GM23338 (cell line): ENCODE measurements around the gene PIGK. TPM values are rescaled to one million over a fixed set of nuclear protein-coding genes. Genes with fewer than 3 reads are reported as not detected.

Source experiments
- ATAC-seq: fragments of 200-7000 bp; cut with Tn5 transposase; 3 replicates; pipeline ENCODE4 v1.9.1; 2020
- DNase-seq: peaks from one replicate; pipeline ENCODE4 v3.0.0-alpha.2; 2015; ENCODE audit warnings: low spot score
- H2AFZ ChIP-seq: fragments of 200-600 bp; sonication (generic); 2 replicates; pipeline ENCODE4 v1.8.0; 2016; ENCODE audit warnings: antibody characterized with exemption, mild to moderate bottlenecking, moderate library complexity
- H3F3A ChIP-seq: fragments of 200-600 bp; sonication (generic); replicated peaks from 2 replicates; pipeline ENCODE4 v1.8.0; 2017; ENCODE audit warnings: antibody characterized with exemption, mixed run types, low read depth
- H3K27ac ChIP-seq: fragments of 200-600 bp; sonication (generic); 2 replicates; pipeline ENCODE4 v1.6.1; 2016; ENCODE audit warnings: low read depth
- H3K27me3 ChIP-seq: fragments of 200-600 bp; sonication (generic); 2 replicates; pipeline ENCODE4 v1.8.0; 2016; ENCODE audit warnings: mild to moderate bottlenecking, mixed run types, moderate library complexity; ENCODE audit not compliant: insufficient read depth
- H3K36me3 ChIP-seq: fragments of 200-600 bp; sonication (generic); 2 replicates; pipeline ENCODE4 v1.8.0; 2016; ENCODE audit warnings: mild to moderate bottlenecking; ENCODE audit not compliant: insufficient read depth
- H3K4me1 ChIP-seq: fragments of 200-600 bp; sonication (generic); 2 replicates; pipeline ENCODE4 v1.8.0; 2016; ENCODE audit warnings: mild to moderate bottlenecking, moderate library complexity; ENCODE audit not compliant: insufficient read depth
- H3K4me2 ChIP-seq: fragments of 200-600 bp; sonication (generic); 2 replicates; pipeline ENCODE4 v1.7.1; 2017; ENCODE audit warnings: mixed run types
- H3K4me3 ChIP-seq: fragments of 200-600 bp; sonication (generic); 2 replicates; pipeline ENCODE4 v1.6.1; 2016; ENCODE audit warnings: mixed run types
- H3K79me2 ChIP-seq: fragments of 200-600 bp; sonication (generic); replicated peaks from 2 replicates; pipeline ENCODE4 v1.8.0; 2017; ENCODE audit warnings: mild to moderate bottlenecking; ENCODE audit not compliant: insufficient read depth
- H3K9me2 ChIP-seq: fragments of 200-600 bp; sonication (generic); 2 replicates; pipeline ENCODE4 v1.8.0; 2017; ENCODE audit not compliant: insufficient read depth
- H4K20me1 ChIP-seq: fragments of 200-600 bp; sonication (generic); replicated peaks from 2 replicates; pipeline ENCODE4 v1.8.0; 2017; ENCODE audit warnings: mild to moderate bottlenecking; ENCODE audit not compliant: insufficient read depth
- H3K27ac Mint-ChIP-seq: 2 replicates; pipeline ENCODE4 v1.8.0; 2020; ENCODE audit warnings: inconsistent platforms, mild to moderate bottlenecking, moderate library complexity, mixed read lengths
- H3K27me3 Mint-ChIP-seq: 3 replicates; pipeline ENCODE4 v1.8.0; 2022; ENCODE audit warnings: low read depth, mild to moderate bottlenecking, moderate library complexity, mixed read lengths, inconsistent platforms; ENCODE audit not compliant: insufficient read depth, poor library complexity
- H3K36me3 Mint-ChIP-seq: 3 replicates; pipeline ENCODE4 v1.8.0; 2021; ENCODE audit warnings: low read depth, mild to moderate bottlenecking, inconsistent platforms, moderate library complexity, mixed read lengths
- H3K4me1 Mint-ChIP-seq: 3 replicates; pipeline ENCODE4 v1.8.0; 2020; ENCODE audit warnings: mild to moderate bottlenecking, inconsistent platforms, mixed read lengths
- H3K4me3 Mint-ChIP-seq: 3 replicates; pipeline ENCODE4 v1.8.0; 2021; ENCODE audit warnings: moderate library complexity, mild to moderate bottlenecking, inconsistent platforms, mixed read lengths
- H3K9me3 Mint-ChIP-seq: 3 replicates; pipeline ENCODE4 v1.8.0; 2020; ENCODE audit warnings: moderate library complexity, mild to moderate bottlenecking, inconsistent platforms, mixed read lengths
- EZH2 ChIP-seq: fragments of 200-600 bp; sonication (generic); IDR thresholded peaks from one replicate; pipeline ENCODE4 v1.8.0; 2017; ENCODE audit warnings: antibody characterized with exemption, mild to moderate bottlenecking, low read depth; ENCODE audit not compliant: unreplicated experiment
- EZH2phosphoT487 ChIP-seq: fragments of 200-600 bp; sonication (generic); IDR thresholded peaks from one replicate; pipeline ENCODE4 v1.8.1; 2018; ENCODE audit warnings: antibody characterized with exemption; ENCODE audit not compliant: unreplicated experiment
- NANOG ChIP-seq: IDR thresholded peaks from 2 replicates; pipeline ENCODE4 v1.6.1; 2016; ENCODE audit warnings: antibody characterized with exemption, borderline replicate concordance
- ZNF462 ChIP-seq: fragments of 250-450 bp; sonication (Bioruptor Pico); IDR thresholded peaks from 2 replicates; pipeline ENCODE4 v1.5.0; 2020; ENCODE audit warnings: mild to moderate bottlenecking, moderate library complexity
- polyA plus RNA-seq: library from polyadenylated mRNA; unstranded; fragments of >200 nt; fragmentation: Nextera tagmentation; extraction: Ambion mirVana; gene quantifications from 2 replicates; pipeline ENCODE4 v1.2.1, GENCODE V29; 2016
- total RNA-seq: library from RNA; depleted of rRNA; stranded (reverse); fragments of >200 nt; shearing (Covaris generic); gene quantifications from 2 replicates; pipeline ENCODE4 v1.2.3, GENCODE V29; 2014
- TF ChIP-seq, protein P1 (sequence below), 2 experiments: fragments of 200-600 bp in 1 of 2; sonication (generic) in 1 of 2; conservative IDR thresholded peaks; 2 replicates each; pipeline versions ENCODE4 v1.5.1 to v1.6.1; 2016 to 2017; ENCODE audit warnings: antibody characterized with exemption in 2 of 2, low read depth in 2 of 2, mild to moderate bottlenecking in 2 of 2, moderate library complexity in 1 of 2

PIGK gene
- total and polyA plus RNA-seq, 2 experiments from 2014 or later = 16.4 to 26.4 TPM

GRCh38 chr1:77120950-77121349 lies 98.3 kb downstream of the PIGK start (continued):
- TF ChIP-seq ZNF462 (no peak), EZH2 (no peak)
- TF ChIP-seq, protein P1, sequence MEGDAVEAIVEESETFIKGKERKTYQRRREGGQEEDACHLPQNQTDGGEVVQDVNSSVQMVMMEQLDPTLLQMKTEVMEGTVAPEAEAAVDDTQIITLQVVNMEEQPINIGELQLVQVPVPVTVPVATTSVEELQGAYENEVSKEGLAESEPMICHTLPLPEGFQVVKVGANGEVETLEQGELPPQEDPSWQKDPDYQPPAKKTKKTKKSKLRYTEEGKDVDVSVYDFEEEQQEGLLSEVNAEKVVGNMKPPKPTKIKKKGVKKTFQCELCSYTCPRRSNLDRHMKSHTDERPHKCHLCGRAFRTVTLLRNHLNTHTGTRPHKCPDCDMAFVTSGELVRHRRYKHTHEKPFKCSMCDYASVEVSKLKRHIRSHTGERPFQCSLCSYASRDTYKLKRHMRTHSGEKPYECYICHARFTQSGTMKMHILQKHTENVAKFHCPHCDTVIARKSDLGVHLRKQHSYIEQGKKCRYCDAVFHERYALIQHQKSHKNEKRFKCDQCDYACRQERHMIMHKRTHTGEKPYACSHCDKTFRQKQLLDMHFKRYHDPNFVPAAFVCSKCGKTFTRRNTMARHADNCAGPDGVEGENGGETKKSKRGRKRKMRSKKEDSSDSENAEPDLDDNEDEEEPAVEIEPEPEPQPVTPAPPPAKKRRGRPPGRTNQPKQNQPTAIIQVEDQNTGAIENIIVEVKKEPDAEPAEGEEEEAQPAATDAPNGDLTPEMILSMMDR (conservative IDR thresholded peaks at IDR 0.05; ENCODE audit: low read depth in 2 of 2) = no peak

DNA sequence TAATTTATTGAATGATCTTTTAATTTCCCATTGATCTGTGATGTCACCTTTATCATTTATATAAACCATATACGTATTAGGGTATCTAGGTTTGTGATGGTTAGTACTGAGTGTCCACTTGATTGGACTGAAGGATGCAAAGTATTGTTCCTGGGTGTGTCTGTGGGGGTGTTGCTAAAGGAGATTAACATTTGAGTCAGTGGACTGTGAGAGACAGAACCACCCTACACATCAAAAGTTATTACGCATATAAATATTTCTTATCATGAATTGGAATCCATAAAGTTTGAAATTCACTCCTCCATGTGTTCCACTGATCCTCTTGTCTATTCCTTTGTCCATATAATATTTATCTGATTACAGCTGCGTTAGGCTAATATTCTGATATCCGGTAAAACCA lies 100.5 kb downstream of the PIGK start:
- H2AFZ ChIP-seq = no peak overlapping the region
- no peaks in the 10 kb centered on the region for H3K4me1 ChIP-seq
- no peaks in the 10 kb centered on the region for H3K27me3 ChIP-seq
- H3K9me3 Mint-ChIP-seq = no peaks in the 10 kb centered on the region
- no peaks in the 10 kb centered on the region for H3K79me2 ChIP-seq
- no peaks in the 10 kb centered on the region for H3K36me3 ChIP-seq
- no peak overlapping the region for H3K27ac Mint-ChIP-seq
- H3K4me2 ChIP-seq = no peak overlapping the region
- DNase-seq (no peak), ATAC-seq (no peak)
- H4K20me1 ChIP-seq = no peaks in the 10 kb centered on the region
- no peak overlapping the region for H3K4me3 Mint-ChIP-seq
- TF ChIP-seq NANOG (no peak), EZH2phosphoT487 (no peak)
- peaks cover 4% of the 10 kb centered on the region; the same call in 2 of the 3 replicates for H3K4me1 Mint-ChIP-seq
- H3K9me2 ChIP-seq = no peaks in the 10 kb centered on the region
- no peaks in the 10 kb centered on the region for H3K36me3 Mint-ChIP-seq
- no peak overlapping the region for H3K4me3 ChIP-seq
- H3K27me3 Mint-ChIP-seq = no peaks in the 10 kb centered on the region
- no peaks in the 10 kb centered on the region for H3F3A ChIP-seq
- H3K27ac ChIP-seq = no peak overlapping the region
